ENCODE data around the gene DQX1.
"Not testable (repeated sequence)": the region's sequence is repeated elsewhere in the genome, so short reads cannot be mapped to it uniquely, and the experiment has no call there.

Gene DQX1

GRCh38 chr2:74472086-74472944 lies 53.7 kb downstream of the DQX1 start, which contains the start of gene MRPL53:
Gene MRPL53 (minus strand): TSS chr2:74472680. CDS start chr2:74472660, 20 bp downstream.
- in situ Hi-C loops (cut with MboI; ENCODE audit: low sequenced_read_pairs), result no loop called here

DNA sequence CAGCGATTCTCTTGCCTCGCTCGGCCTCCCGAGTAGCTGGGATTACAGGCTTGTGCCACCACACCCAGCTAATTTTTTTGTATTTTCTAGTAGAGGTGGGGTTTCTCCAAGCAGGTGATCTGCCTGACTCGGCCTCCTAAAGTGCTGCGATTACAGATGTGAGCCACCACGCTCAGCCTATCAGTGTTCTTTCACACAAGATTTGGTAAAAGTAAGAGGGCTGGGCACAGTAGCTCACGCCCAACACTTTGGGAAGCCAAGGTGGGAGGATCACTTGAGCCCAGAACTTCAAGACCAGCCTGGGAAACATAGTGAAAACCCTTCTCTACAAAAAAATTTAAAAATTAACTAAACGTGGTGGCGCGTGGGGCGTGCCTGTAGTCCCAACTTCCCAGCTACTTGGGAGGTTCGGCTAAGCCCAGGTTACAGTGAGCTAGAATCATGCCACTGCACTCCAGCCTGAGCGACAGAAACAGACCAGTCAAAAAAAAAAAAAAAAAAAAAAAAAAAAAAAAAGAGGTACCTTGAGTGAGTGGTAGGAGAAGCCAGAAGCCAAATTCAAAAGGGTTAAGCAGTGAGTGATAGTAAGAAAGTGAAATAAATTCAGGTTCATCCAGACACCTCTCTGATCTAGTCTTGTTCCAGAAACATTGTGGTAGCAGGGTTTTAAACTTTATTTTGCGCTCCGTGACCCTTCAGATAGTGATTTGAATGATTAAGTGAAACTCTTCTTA lies 54.5 kb downstream of the DQX1 start:
- in situ Hi-C loops (cut with MboI; ENCODE audit: low sequenced_read_pairs), result no loop called here

- in situ Hi-C loops (cut with MboI; ENCODE audit: low sequenced_read_pairs), result not testable (repeated sequence)
Observed at GRCh38 chr2:74470742-74471141, 55.3 kb downstream of the DQX1 start.
